NCI-H2107 treated with DMSO at 0.1 percent for 48 hours (cell line): ENCODE results near the gene UGT1A8.
"Not testable (repeated sequence)": the region's sequence is repeated elsewhere in the genome, so short reads cannot be mapped to it uniquely, and the experiment has no call there.

ENCODE experiments used
- DNase-seq: peaks from one replicate; lab custom pipeline; 2025; ENCODE audit not compliant: unreplicated experiment; lab: John Stamatoyannopoulos, UW

UGT1A8 gene

GRCh38 chr2:233681521-233682099 lies 64.2 kb downstream of the UGT1A8 start, which contains the start of gene UGT1A7:
UGT1A7 (plus strand) TSS chr2:233681901; CDS start chr2:233681938, 37 bp downstream.
- no peak for DNase-seq

- DNase-seq: no peak
Measured at GRCh38 chr2:233684640-233685039, 67.2 kb downstream of the UGT1A8 start.

GRCh38 chr2:233686928-233687327 lies 69.5 kb downstream of the UGT1A8 start:
- DNase-seq: no peak

- no peak for DNase-seq
Measured at GRCh38 chr2:233688341-233688740, 70.9 kb downstream of the UGT1A8 start.

- DNase-seq: no peak
Measured at GRCh38 chr2:233689031-233689430, 71.6 kb downstream of the UGT1A8 start.

GRCh38 chr2:233689501-233689900 lies 72.1 kb downstream of the UGT1A8 start:
- DNase-seq: no peak

- no peak for DNase-seq
Measured at GRCh38 chr2:233690444-233690843, 73.0 kb downstream of the UGT1A8 start.

- DNase-seq: no peak
Measured at GRCh38 chr2:233691443-233692433, 74.3 kb downstream of the UGT1A8 start.

- no peak for DNase-seq
Measured at GRCh38 chr2:233692648-233693047, 75.2 kb downstream of the UGT1A8 start, which contains the start of gene UGT1A6. UGT1A6 (plus strand) TSS chr2:233692890; CDS start chr2:233693005, 115 bp downstream.

- no peak for DNase-seq
Measured at GRCh38 chr2:233693963-233694362, 76.5 kb downstream of the UGT1A8 start.

GRCh38 chr2:233698740-233699139 lies 81.3 kb downstream of the UGT1A8 start:
- DNase-seq: no peak

- DNase-seq: no peak
Measured at GRCh38 chr2:233699424-233700027, 82.1 kb downstream of the UGT1A8 start.

- no peak for DNase-seq
Measured at GRCh38 chr2:233700028-233700635, 82.7 kb downstream of the UGT1A8 start.

- DNase-seq: not testable (repeated sequence)
Measured at GRCh38 chr2:233700842-233701241, 83.4 kb downstream of the UGT1A8 start.

- no peak for DNase-seq
Measured at GRCh38 chr2:233702238-233702637, 84.8 kb downstream of the UGT1A8 start.

GRCh38 chr2:233705911-233706506 lies 88.6 kb downstream of the UGT1A8 start:
- DNase-seq: no peak

- no peak for DNase-seq
Measured at GRCh38 chr2:233706720-233707119, 89.3 kb downstream of the UGT1A8 start.

GRCh38 chr2:233707940-233708644 lies 90.7 kb downstream of the UGT1A8 start:
- DNase-seq: no peak

GRCh38 chr2:233708942-233709341 lies 91.5 kb downstream of the UGT1A8 start:
- DNase-seq: no peak
